PFSK-1 (cell line): Measurements from ENCODE around the gene MISP.

Experiments
- FOXP2 ChIP-seq: optimal IDR thresholded peaks from 2 replicates; pipeline ENCODE3; 2011; ENCODE audit warnings: borderline replicate concordance, control low read depth, inconsistent platforms; ENCODE audit not compliant: insufficient read depth; ENCODE audit errors: extremely low read length, extremely low read depth
- POLR2AphosphoS5 ChIP-seq: IDR thresholded peaks from 2 replicates; pipeline ENCODE4 v1.6.1; 2012; ENCODE audit warnings: low read depth, mild to moderate bottlenecking, control low read depth, low read length, moderate library complexity
- SIN3A ChIP-seq: IDR thresholded peaks from 2 replicates; pipeline ENCODE4 v1.6.1; 2012; ENCODE audit warnings: mild to moderate bottlenecking, low read length, moderate library complexity, borderline replicate concordance; ENCODE audit not compliant: insufficient read depth
- TAF1 ChIP-seq: IDR thresholded peaks from 2 replicates; pipeline ENCODE4 v1.6.1; 2012; ENCODE audit warnings: low read length, control low read depth, borderline replicate concordance; ENCODE audit not compliant: insufficient read depth
- TF ChIP-seq, protein P1 (sequence below), 2 experiments: IDR thresholded peaks; 2 replicates each; pipeline versions ENCODE4 v1.6.1 to v1.8.0; 2011 to 2012; ENCODE audit warnings: low read depth in 2 of 2, low read length in 2 of 2, control low read depth in 1 of 2, inconsistent platforms in 1 of 2, mild to moderate bottlenecking in 1 of 2, moderate library complexity in 1 of 2; ENCODE audit not compliant: insufficient read depth in 1 of 2

Gene MISP

DNA sequence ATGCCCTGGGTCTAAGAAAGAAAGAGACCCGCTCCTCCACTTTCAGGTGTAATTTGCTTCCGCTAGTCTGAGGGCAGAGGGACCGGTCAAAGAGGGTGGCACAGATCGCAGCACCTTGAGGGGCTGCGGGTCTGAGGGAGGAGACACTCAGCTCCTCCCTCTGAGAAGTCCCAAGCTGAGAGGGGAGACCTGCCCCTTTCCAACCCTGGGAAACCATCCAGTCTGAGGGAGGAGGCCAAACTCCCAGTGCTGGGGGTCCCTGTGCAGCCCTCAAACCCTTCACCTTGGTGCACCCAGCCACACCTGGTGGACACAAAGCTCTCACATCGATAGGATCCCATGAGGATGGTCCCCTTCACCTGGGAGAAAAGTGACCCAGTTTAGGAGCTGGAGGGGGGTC lies 13.0 kb downstream of the MISP start:
- TF ChIP-seq SIN3A (no peak), POLR2AphosphoS5 (no peak), TAF1 (no peak), FOXP2 (no peak)
- TF ChIP-seq, protein P1, sequence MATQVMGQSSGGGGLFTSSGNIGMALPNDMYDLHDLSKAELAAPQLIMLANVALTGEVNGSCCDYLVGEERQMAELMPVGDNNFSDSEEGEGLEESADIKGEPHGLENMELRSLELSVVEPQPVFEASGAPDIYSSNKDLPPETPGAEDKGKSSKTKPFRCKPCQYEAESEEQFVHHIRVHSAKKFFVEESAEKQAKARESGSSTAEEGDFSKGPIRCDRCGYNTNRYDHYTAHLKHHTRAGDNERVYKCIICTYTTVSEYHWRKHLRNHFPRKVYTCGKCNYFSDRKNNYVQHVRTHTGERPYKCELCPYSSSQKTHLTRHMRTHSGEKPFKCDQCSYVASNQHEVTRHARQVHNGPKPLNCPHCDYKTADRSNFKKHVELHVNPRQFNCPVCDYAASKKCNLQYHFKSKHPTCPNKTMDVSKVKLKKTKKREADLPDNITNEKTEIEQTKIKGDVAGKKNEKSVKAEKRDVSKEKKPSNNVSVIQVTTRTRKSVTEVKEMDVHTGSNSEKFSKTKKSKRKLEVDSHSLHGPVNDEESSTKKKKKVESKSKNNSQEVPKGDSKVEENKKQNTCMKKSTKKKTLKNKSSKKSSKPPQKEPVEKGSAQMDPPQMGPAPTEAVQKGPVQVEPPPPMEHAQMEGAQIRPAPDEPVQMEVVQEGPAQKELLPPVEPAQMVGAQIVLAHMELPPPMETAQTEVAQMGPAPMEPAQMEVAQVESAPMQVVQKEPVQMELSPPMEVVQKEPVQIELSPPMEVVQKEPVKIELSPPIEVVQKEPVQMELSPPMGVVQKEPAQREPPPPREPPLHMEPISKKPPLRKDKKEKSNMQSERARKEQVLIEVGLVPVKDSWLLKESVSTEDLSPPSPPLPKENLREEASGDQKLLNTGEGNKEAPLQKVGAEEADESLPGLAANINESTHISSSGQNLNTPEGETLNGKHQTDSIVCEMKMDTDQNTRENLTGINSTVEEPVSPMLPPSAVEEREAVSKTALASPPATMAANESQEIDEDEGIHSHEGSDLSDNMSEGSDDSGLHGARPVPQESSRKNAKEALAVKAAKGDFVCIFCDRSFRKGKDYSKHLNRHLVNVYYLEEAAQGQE (IDR thresholded peaks at IDR 0.05; ENCODE audit: insufficient read depth in 1 of 2, low read depth in 2 of 2, low read length in 2 of 2), result no peak

DNA sequence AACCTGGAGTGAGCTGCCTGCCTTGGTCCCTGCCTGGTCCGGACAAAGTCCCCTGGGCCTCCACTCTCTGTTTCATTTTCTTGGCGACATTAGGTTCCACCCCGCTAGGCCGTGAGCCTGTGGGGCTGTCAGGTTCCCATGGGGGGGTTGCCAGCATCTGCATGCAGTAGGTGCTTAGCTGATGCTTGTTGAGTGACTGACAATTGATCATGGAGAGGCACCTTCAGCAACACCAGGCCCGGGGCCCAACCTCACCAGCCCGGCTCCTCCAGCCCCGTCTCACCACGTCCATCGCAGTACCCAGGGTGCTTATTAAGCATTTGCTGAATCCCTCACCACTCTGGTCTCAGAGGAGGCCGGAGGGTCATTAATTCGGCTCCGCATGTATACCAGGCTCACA lies 13.4 kb downstream of the MISP start:
- TF ChIP-seq, protein P1 (IDR thresholded peaks at IDR 0.05; ENCODE audit: insufficient read depth in 1 of 2, low read depth in 2 of 2, low read length in 2 of 2), result no peak

DNA sequence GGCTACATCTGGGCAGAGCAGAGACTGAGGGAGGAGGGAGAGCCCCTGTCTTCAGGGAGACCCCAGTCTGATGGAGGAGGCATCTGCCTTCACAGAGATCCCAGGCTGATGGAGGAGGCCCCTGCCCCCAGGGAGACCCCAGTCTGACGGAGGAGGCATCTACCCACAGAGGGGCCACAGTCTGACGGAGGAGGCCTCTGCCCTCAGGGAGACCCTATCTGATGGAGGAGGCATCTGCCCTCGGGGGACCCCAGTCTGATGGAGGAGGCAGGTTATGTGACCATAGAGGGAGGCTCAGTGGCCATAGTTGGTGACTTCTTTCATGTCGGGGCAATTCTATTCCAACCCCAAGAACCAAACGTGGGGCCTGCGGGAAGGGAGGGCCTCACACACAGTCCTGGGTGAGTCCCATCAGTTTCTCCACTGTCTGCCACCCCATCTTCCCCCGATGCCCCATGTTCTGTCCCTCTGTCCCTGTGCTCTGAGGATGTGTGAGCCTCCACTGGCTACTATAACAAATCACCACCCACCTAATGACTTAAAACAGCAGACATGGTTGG lies 14.3 kb downstream of the MISP start:
- no peak for TF ChIP-seq FOXP2
- no peak for TF ChIP-seq TAF1
- TF ChIP-seq, protein P1 (IDR thresholded peaks at IDR 0.05; ENCODE audit: insufficient read depth in 1 of 2, low read depth in 2 of 2, low read length in 2 of 2), result no peak
- no peak for TF ChIP-seq POLR2AphosphoS5
- TF ChIP-seq SIN3A, result no peak

DNA sequence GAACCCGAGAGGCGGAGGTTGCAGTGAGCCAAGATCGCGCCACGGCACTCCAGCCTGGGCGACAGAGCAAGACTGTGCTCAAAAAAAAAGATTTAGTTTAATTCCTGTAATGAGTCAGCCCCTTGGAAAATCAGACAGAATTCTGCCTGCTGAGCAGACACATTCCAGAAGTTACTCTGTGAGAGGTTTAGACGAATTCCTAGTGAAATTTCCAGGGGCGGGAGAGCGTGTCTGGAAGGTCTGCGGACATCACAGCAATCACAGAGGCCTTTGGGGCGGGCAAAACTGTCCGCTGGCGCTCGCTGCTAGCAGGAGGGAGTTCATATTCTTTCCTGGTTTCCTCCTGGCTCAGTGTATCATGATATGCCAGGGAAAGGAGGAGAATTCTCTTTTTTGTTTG lies 17.5 kb downstream of the MISP start:
- TF ChIP-seq POLR2AphosphoS5, result no peak
- TF ChIP-seq FOXP2, result no peak
- TF ChIP-seq SIN3A, result no peak
- TF ChIP-seq, protein P1 (IDR thresholded peaks at IDR 0.05; ENCODE audit: insufficient read depth in 1 of 2, low read depth in 2 of 2, low read length in 2 of 2), result no peak
- no peak for TF ChIP-seq TAF1

DNA sequence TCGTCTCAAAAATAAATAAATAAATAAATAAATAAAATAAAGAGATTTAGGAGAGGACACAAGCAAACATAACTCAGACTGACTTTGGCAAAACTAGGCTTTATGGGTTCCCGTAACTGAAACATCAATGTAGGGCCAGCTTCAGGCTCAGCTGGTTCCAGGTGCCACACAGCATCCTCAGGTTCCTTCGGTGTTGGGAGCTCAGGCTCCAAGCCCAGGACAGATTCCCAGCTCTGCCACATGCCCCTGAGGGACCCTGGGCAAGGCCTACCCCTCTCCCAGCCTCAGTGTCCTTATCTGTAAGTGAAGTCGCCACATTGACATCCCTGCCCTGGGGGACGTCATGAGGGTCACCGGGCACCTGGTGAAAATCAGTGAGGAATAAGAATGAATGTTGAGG lies 18.7 kb downstream of the MISP start:
- no peak for TF ChIP-seq SIN3A
- no peak for TF ChIP-seq FOXP2
- TF ChIP-seq TAF1, result no peak
- no peak for TF ChIP-seq POLR2AphosphoS5
- TF ChIP-seq, protein P1 (IDR thresholded peaks at IDR 0.05; ENCODE audit: insufficient read depth in 1 of 2, low read depth in 2 of 2, low read length in 2 of 2), result no peak
